ENCODE measurements around the gene TSHZ3.

DNA sequence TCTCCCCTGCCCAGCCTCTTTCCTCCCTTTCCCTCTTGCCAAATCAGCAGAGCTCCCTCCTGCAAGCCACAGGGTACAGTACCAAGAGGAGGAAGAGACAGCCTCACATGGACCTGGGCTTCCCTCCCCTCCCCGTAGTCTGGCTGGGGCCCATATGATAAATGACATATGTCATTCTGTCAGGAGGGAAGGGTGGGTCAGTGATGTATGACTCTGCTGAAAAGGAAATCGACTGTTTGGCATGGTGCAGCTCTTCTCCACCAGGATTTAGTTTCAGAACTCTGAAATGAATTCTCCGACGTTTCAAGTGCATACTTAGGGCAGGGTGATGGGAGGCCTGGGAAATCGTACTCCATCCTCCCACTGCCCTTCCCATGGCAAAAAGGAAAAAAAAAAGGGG, 9.8 kb downstream of the TSHZ3 start:
- TF ChIP-seq, protein P1, sequence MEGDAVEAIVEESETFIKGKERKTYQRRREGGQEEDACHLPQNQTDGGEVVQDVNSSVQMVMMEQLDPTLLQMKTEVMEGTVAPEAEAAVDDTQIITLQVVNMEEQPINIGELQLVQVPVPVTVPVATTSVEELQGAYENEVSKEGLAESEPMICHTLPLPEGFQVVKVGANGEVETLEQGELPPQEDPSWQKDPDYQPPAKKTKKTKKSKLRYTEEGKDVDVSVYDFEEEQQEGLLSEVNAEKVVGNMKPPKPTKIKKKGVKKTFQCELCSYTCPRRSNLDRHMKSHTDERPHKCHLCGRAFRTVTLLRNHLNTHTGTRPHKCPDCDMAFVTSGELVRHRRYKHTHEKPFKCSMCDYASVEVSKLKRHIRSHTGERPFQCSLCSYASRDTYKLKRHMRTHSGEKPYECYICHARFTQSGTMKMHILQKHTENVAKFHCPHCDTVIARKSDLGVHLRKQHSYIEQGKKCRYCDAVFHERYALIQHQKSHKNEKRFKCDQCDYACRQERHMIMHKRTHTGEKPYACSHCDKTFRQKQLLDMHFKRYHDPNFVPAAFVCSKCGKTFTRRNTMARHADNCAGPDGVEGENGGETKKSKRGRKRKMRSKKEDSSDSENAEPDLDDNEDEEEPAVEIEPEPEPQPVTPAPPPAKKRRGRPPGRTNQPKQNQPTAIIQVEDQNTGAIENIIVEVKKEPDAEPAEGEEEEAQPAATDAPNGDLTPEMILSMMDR (IDR thresholded peaks at IDR 0.05; ENCODE audit: low read depth, low read length) = no peak
- TF ChIP-seq EZH2phosphoT487 (IDR thresholded peaks at IDR 0.05; ENCODE audit: low read depth) = no peak

All from OCI-LY3 (cell line).